ENCODE data around the gene ACACA. TPM values are rescaled to one million over a fixed set of nuclear protein-coding genes. Genes with fewer than 3 reads are reported as not detected.

ACACA gene
- total and polyA plus RNA-seq, 2 donors (not counting 1 experiment from before 2014, with no cell fraction given), result 4.8 to 26.2 TPM

- H4K20me1 ChIP-seq (ENCODE audit: control insufficient read depth, insufficient read depth, low read length, poor library complexity, severe bottlenecking), result no peaks in the 10 kb centered on the region
- TF ChIP-seq EZH2 (IDR thresholded peaks at IDR 0.05; ENCODE audit: borderline replicate concordance, insufficient read depth, low read depth, low read length, poor library complexity, severe bottlenecking) (no peak), CTCF (IDR thresholded peaks at IDR 0.05) (no peak)
- no peak for DNase-seq
- no peaks in the 10 kb centered on the region for H3K9me3 ChIP-seq (ENCODE audit: control extremely low read depth in 1 of 3, control insufficient read depth in 2 of 3, insufficient read depth in 1 of 3, low read length in 2 of 3)
- no peak for ATAC-seq (ENCODE audit: low read depth)
- H3K79me2 ChIP-seq (ENCODE audit: control insufficient read depth, insufficient read depth, low read length), result no peaks in the 10 kb centered on the region
- POLR2A ChIA-PET, result no interaction called here
- intact Hi-C loops (cut with micrococcal nuclease), result no loop called here
- Mint-ChIP-seq H3K4me3 (no peak overlapping the region), H3K27me3 (no peaks in the 10 kb centered on the region), H3K27ac (no peak overlapping the region), H3K9me3 (ENCODE audit: insufficient read depth) (peaks cover 8% of the 10 kb centered on the region), H3K4me1 (no peaks in the 10 kb centered on the region)
- no peak overlapping the region for H3K9ac ChIP-seq (ENCODE audit: low read length)
- CTCF ChIA-PET, result no interaction called here
- H3K27ac ChIP-seq (ENCODE audit: low read length in 2 of 2), result no peak overlapping the region
- H3K4me2 ChIP-seq (replicated peaks; ENCODE audit: low read depth, low read length, poor library complexity, severe bottlenecking), result no peak overlapping the region
- H3K4me1 ChIP-seq (ENCODE audit: control insufficient read depth in 2 of 2, insufficient read depth in 2 of 2, low read length in 2 of 2), result no peaks in the 10 kb centered on the region
- no peaks in the 10 kb centered on the region for H3K27me3 ChIP-seq (replicated peaks in 1 of 4; ENCODE audit: control extremely low read depth in 1 of 4, control insufficient read depth in 3 of 4, insufficient read depth in 4 of 4, low read length in 3 of 4)
- H3K36me3 ChIP-seq (replicated peaks in 1 of 2; ENCODE audit: control extremely low read depth in 1 of 2, control insufficient read depth in 1 of 2, extremely low read depth in 1 of 2, insufficient read depth in 2 of 2, low read length in 1 of 2), result peaks cover 0 to 6% of the 10 kb centered on the region in 2 experiments
- no peak overlapping the region for H2AFZ ChIP-seq (ENCODE audit: insufficient read depth, low read depth, low read length, poor library complexity, severe bottlenecking)
- WGBS (ENCODE audit: insufficient coverage), result 42% methylated on average over 1 of the region's 5 CpGs
- no peak overlapping the region for H3K4me3 ChIP-seq (ENCODE audit: control extremely low read depth in 1 of 5, extremely low read depth in 1 of 5, insufficient read depth in 1 of 5, low read depth in 2 of 5, low read length in 4 of 5)
Observed at GRCh38 chr17:37081287-37081686, 325.3 kb downstream of the ACACA start.

- H3K4me1 Mint-ChIP-seq, result no peaks in the 10 kb centered on the region
- no peak overlapping the region for H3K4me3 Mint-ChIP-seq
- no peak overlapping the region for H3K27ac Mint-ChIP-seq
- DNase-seq (no peak), ATAC-seq (ENCODE audit: low read depth) (no peak)
- Histone ChIP-seq H3K79me2 (ENCODE audit: control insufficient read depth, insufficient read depth, low read length) (no peaks in the 10 kb centered on the region), H3K27ac (ENCODE audit: low read length in 2 of 2) (no peak overlapping the region), H3K27me3 (replicated peaks in 1 of 4; ENCODE audit: control extremely low read depth in 1 of 4, control insufficient read depth in 3 of 4, insufficient read depth in 4 of 4, low read length in 3 of 4) (no peaks in the 10 kb centered on the region), H3K36me3 (replicated peaks in 1 of 2; ENCODE audit: control extremely low read depth in 1 of 2, control insufficient read depth in 1 of 2, extremely low read depth in 1 of 2, insufficient read depth in 2 of 2, low read length in 1 of 2) (peaks cover 0 to under 1% of the 10 kb centered on the region in 2 experiments), H2AFZ (ENCODE audit: insufficient read depth, low read depth, low read length, poor library complexity, severe bottlenecking) (no peak overlapping the region), H3K4me3 (ENCODE audit: control extremely low read depth in 1 of 5, extremely low read depth in 1 of 5, insufficient read depth in 1 of 5, low read depth in 2 of 5, low read length in 4 of 5) (no peak overlapping the region), H3K9ac (ENCODE audit: low read length) (no peak overlapping the region), H3K9me3 (ENCODE audit: control extremely low read depth in 1 of 3, control insufficient read depth in 2 of 3, insufficient read depth in 1 of 3, low read length in 2 of 3) (no peaks in the 10 kb centered on the region), H4K20me1 (ENCODE audit: control insufficient read depth, insufficient read depth, low read length, poor library complexity, severe bottlenecking) (no peaks in the 10 kb centered on the region), H3K4me1 (ENCODE audit: control insufficient read depth in 2 of 2, insufficient read depth in 2 of 2, low read length in 2 of 2) (no peaks in the 10 kb centered on the region), H3K4me2 (replicated peaks; ENCODE audit: low read depth, low read length, poor library complexity, severe bottlenecking) (no peak overlapping the region)
- ChIA-PET CTCF (interaction anchor here (0.9 to 1.2 kb wide), 2 partner anchors 32 to 34 kb away, joined by 3 read pairs; no protein-coding TSS in a partner anchor), POLR2A (no interaction called here)
- no peaks in the 10 kb centered on the region for H3K27me3 Mint-ChIP-seq
- WGBS (ENCODE audit: insufficient coverage), result no CpG with 5 or more reads among the region's 1 CpG
- TF ChIP-seq CTCF (IDR thresholded peaks at IDR 0.05) (no peak), EZH2 (IDR thresholded peaks at IDR 0.05; ENCODE audit: borderline replicate concordance, insufficient read depth, low read depth, low read length, poor library complexity, severe bottlenecking) (no peak)
- intact Hi-C loops (cut with micrococcal nuclease), result no loop called here
- peaks cover 8% of the 10 kb centered on the region for H3K9me3 Mint-ChIP-seq (ENCODE audit: insufficient read depth)
Observed at GRCh38 chr17:37079735-37080134, 326.9 kb downstream of the ACACA start.

Measured in B cell (primary cell).